HG03571 (cell line): ENCODE measurements around the gene ADAMTS2.

Experiments used
- ATAC-seq: cut with Tn5 transposase; IDR thresholded peaks from one replicate; pipeline ENCODE4 v1.9.1; 2021; ENCODE audit not compliant: unreplicated experiment

Gene ADAMTS2

DNA sequence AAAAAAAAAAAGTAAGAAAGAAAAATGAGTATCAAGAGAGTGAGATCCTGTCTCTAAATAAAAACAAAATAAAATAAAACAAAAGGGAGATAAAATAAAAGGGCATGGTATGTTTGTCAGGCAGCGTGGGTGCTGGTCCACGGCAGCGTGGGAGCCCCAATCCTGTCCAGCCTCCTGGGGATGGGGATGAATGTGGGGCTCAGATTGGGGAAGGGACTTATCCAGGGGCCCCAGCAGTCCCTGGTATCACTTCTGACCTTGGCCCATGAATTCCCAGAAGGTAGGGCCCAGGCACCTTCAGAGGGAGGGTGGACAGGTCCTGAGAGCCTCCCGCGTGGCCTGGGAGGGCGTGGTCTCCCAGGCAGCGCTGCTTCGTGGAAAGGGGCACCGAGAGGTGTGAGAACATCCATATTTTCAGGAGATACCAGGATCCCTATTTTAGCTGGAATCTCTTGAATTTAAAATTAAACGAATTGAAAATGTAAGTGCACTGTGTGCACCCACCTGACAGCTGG, 213.9 kb downstream of the ADAMTS2 start:
- ATAC-seq, result no peak

DNA sequence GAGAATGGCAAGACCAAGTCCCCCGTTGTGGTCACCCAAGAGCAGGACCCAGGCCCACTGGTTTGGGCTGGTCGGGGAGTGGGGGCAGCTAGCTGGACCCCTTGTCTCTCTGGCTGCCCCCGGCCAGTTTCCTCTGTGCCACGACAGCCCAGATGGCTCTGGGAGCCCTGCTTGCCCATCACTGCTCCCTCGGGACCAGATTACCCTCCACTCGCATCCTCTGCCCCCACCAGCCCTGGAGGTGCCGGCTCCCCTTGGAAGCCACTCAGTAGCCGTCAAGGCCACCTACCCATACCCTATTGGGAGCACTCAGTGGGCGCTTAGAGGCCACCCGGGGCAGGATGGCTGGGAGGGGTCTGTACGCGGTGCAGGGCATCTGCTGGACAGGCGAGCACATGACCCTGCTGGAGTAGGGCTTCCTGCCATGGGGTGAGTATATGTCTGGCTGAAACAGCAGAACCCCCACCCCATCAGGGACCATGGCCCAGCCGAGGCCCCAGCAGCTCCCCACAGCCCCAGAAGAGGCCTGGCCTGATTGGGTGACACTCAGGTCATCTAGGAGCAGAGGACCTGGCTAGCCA, 215.1 kb downstream of the ADAMTS2 start:
- ATAC-seq, result no peak

DNA sequence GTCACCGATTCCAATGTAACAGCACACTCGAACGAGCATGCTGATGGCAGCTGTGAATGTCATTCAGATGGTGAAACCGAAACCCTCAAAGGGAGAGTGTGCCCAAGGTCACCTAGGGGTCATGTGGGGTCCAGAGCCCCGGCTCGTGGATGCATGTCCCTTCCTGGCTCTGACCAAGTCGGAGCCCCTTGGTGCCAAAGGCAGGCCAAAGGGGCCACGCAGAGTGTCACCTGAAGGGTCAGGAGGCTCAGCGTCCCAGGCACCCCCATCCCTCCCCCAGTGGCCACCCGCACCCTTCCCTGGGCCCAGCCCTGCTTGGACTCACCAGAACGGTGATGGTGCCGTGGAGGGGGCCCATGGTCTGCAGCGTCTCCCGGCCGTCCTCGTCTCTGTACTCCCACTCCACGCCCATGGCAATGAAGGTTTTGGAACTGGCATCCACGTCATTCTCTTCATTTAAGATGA, 215.6 kb downstream of the ADAMTS2 start:
- ATAC-seq, result no peak

DNA sequence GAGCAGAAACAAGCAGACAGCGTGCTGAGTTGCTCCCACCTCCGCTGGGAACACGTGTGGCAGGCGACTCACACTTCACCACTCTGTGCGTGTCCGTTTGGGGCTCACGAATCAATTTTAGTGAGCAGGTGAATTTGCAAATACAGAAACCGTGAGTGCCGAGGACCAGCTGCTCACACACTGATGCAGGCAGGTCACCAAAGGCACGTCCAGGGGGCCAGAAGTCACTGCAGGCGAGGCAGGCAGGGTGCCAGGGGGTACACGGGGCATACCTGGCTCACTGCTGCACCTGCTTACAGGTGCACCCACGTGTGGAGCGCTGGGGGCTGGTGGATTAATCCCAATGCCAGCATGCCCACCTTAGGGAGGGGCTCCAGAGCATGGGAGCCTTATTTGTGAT, 216.3 kb downstream of the ADAMTS2 start:
- ATAC-seq, result no peak

DNA sequence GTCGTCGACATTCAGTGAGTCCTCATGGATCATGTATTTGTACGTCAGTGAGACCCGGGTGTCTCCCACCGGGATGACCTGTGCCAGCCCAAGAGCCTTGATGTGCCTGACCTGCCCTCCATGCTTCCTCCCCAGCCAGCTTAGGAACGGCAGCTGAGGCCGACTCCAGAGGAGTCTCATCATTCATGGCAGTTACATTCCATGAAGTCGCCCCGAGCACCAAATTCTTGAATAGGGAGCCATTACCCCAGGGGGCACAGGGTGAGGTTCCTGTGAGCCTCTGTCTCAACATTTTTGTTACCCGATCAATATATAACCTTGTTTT, 217.3 kb downstream of the ADAMTS2 start:
- no peak for ATAC-seq

DNA sequence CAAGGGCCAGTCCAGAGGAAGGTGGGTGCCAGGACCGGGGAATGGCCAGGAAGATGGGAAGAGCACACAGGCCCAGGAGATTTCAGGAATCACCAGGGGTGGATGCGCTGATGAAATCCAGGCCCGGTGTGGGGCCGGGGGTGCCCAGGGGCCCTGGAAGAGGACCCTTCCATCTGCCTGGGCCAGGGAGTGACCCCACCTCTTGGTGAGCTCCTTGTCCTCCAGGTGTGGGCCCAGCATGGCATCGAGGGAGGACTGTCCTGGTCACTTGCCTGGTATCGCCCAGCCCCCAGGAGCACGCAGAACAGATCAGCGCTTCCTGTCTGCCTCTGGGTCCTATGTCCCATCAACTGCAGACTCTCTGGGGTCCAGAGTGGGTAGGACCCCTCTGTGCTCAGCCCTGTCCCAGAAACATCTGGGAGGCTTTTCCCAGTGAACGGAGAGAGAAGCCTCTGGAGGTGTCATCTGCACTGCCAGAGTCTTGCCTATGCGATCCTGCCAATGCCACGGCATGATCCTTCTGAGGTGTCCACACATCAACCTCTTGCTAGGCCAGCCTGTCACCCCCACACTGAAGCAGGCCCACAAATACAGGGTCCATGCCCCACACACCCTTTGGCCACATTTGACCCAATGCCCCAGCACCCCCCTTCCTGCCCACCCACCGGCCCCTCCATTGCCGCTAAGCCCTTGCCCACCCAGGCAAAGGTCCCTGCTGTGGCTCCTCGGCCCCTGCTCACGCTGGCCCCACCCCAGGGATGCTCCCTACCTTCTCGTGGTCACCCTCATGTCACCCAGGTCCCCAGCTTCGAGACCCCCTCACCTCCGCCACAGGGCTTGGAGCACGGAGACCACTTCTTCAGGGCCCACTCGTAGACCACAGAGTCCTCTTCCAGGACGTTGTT, 217.9 kb downstream of the ADAMTS2 start:
- no peak for ATAC-seq

DNA sequence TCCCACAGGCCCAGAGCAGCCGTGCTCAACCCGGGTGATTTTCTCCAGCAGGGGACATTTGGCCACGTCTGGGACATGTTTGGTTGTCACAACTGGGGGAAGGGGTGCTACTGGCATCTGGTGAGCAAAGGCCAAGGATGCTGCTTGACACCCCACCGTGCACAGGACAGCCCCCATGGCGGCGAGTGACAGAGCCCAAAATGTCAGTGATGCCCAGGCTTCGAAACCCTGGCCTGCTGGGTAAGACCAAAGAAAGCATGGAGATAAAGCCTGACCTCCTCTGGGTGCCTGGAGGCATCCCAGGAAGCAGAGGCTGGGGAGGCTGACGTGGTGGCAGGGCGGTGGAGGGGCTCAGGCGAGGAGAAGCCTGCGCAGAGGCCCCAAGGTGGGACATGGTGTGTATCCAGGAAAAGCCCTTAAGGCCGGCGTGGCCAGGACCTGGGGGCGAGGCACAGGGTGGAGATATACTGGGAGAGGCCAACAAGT, 218.7 kb downstream of the ADAMTS2 start:
- no peak for ATAC-seq

DNA sequence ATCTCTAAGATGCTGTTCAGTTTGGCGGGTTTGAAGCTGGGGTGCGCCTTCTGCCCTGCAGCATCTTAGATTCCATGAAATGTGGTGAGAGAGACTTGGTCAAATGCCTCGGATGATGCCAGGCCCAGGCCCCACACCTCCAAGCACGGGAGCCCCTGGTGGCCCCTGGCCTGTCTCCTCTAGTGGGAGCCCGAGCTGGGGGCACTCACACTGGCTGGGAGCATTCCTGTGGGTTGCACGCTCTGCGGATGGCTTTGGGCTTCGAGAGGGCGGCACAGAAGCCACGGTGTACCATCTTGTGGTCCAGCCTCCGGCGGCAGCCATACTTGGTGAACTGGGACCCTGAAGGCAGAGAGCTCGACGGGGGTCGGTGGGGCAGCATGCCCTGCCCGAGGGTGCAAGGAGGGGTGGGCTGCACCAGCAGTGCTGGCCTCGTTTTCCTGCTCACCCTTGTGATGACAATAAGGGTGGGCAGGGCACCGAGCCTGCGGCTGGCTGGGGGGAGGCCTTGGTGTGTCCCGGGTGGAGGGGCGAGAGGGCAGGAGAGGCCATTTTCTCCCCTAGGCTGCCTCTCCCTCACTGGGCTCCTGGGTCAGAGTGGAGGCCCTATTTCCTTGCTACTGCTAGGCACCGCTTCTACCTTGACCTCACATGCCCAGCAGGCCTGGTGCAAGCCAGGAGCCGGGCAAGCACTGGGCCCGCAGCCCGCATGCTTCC, 219.3 kb downstream of the ADAMTS2 start:
- no peak for ATAC-seq

DNA sequence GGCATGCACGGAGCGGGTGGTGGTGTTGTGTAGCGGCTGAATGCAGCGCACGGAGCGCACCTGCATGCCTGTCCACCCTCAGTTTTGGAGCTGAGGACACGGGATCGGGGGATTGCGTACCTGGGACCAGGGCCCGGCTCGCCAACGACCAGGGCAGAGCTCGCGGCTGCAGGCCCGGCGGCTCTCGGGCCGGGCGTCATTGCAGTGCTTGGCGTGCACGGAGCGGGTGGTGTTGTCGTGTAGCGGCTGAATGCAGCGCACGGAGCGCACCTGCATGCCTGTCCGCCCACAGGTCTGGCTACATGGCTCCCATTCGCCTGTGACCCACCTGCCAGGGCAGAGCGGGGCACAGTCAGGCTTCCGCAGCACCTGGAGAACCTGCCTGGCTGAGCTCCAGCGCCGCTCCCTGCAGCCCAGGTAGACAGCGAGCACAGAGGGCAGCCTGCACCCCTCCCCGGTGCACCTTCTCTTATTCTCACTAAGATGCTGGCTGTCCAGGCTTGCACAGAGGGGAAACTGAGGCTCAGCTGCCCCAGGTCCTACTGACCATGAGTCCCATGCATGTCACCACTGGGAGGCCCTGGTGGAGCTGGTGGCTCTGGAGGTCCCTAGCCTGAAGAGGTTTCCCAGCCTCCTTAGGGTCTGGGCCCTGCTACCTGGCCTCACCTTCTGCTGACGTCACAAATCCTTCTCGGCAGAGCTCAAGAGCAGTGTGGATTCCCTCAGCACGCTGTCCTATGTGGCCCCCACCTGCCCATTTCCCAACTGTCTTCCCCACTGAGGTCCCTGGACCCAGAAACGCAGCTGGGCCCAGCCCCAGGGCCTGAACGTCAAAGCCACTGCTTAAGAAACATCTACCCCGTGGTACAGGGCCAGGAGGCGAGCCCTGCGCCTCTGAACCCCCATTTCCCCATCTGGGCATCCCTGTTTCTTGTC, 220.1 kb downstream of the ADAMTS2 start:
- no peak for ATAC-seq

DNA sequence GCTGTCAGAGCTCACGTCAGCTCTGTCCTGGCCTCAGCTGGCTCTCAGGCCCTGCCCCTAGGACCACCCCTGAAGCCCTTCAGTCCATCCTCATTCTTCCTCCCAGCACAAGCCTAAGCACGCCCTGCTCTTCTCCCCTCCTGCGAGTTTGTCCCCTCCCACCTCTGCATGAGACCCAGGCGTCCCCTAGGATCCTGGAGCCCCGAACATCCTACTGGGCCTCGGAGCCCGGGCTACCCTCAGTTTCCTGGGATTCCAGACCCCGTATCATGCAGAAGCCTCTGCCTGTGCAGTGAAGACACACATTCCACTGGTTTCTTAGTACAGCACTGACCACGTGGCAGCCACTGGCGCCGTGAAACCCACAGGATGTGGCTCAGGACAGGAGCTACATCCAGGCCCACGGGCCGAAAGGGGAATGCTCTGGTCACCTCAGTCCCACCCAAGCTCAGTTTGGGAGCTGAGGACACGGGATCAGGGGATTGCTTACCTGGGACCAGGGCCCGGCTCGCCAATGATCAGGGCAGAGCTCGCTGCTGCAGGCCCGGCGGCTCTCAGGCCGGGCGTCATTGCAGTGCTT, 220.9 kb downstream of the ADAMTS2 start:
- no peak for ATAC-seq

DNA sequence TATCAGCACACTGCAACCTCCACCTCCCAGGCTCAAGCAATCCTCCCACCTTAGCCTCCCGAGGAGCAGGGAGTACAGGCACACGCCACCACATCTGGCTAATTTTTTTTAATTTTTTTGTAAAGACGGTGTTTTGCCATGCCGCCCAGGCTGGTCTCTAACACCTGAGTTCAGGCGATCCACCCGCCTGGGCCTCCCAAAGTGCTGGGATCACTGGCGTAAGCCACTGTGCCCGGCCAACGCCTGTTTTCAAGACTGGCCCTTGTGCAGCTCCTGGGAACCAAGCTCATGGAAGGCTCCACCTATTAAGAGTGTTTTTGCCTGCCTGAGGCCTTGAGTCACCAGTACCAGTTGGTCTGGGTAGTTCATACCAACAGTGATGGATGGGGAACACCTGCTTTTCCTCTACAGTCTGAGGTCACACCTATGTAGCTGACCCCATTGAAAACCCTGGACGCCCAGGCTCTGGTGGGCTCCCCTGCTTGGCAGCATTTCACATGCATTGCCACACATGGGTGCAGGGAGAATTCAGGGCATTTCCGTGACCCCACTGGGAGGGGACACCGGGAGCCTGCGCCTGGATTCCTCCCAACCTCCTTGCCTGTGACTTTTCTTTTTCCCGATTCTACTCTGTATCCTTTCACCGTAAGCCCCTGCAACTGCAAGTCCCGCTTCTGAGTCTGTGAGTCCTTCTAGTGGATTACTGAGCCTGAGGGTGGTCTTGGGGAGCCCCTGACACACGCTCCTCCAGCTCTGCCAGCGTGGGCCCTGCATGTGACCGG, 221.6 kb downstream of the ADAMTS2 start:
- no peak for ATAC-seq

DNA sequence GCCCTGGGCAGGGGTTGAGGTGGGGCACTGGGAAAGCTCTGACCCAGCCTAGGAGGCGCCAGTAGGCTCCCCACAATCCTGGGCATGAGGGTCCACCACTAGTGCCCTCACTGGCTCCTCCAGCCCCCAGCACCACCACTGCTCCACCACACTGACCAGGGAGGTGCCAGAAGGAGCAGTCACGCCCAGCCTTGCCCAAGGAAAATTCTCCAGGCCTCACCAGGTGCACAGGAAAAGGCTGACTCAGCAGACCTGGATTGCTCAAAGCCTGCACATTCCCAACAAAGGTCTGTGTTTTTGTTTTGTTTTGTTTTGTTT, 222.2 kb downstream of the ADAMTS2 start:
- ATAC-seq, result no peak

DNA sequence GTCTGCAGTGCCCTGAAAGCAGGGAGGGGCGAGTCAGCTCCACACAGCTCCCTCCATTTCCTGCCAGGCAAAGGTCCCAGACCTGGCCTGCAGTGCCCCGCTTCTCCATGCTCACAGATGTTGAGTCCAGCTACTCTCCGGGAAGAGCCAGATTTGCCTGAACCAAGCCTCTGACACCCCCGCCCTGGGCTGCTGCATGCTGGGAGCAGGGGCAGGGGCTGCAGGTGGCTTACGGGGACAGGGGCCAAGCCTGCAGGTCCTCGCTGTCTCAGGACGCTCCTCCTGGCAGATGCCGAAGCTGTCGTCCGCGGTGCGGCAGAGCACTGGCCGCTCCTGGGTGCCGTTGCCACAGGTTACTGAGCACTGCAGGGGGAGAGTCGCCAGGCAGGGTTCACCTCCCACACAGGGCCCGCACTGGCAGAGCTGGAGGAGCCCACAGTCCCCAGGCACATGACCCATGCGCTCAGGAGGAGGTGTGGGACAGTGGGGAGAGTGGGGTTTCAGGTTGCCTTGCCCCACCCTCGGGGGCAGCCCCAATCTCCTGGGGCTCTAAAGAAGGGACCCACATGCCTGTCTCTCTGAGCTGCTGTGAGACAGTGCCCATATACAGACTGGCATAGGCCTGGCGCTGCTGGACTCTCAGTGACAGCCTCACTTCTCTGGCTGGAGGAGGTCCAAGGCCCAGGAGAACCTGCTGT, 222.7 kb downstream of the ADAMTS2 start:
- no peak for ATAC-seq

DNA sequence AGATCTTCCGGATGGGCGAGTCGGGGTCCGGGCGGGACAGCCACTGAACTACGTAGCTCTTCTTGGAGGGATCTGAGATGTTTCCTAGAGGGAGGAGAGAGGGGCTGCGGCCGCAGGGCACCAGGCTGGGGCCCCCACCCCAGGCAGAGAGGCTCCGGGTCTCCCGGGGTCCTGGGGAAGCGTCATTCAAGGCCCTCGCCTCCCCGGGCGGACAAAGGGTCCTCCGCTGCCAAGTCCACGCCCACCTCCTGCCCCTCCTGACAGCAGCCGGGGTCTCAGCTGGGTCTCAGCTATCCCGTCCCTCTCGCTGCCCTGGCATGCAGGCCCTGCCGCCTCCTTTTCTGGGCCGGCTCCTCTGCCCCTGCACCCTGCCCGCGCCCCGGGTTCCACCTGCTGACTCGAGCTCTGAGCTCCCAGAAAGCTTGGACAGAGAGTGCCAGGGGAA, 223.6 kb downstream of the ADAMTS2 start:
- no peak for ATAC-seq

DNA sequence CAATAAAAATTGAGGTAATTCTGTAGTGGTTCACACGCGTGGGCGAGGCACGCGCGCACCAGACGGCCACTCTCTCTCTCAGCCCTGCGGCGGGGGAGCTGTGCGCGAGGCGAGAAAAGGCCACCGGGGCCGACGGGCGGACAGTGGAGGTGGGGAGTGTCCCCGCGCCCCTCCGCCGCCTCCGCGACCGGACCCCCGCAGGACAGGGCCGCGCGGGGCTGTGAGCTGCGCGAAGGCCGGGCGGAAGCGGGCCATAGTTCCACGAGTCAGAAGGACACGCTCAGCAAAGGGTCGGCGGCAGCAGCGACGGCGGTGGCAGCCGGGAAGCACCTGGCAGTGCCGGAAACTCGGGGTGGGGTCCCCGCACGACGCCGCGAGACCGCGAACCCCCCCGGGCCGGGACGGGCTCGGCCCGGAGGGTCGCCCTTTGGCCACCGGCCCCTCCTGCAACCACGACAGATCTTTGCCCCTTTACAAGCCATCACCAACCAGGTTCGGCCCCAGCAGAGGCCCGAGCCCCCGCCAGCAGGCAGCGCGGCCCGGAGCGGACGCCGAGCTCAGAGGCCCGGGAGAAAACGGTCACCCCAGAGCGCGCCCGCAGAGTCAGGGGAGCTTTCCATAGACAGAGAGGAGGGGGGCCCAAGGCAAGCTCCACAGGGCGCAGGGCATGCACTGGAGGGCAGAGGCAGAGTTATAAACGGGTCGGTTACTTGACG, 224.2 kb downstream of the ADAMTS2 start:
- no peak for ATAC-seq

DNA sequence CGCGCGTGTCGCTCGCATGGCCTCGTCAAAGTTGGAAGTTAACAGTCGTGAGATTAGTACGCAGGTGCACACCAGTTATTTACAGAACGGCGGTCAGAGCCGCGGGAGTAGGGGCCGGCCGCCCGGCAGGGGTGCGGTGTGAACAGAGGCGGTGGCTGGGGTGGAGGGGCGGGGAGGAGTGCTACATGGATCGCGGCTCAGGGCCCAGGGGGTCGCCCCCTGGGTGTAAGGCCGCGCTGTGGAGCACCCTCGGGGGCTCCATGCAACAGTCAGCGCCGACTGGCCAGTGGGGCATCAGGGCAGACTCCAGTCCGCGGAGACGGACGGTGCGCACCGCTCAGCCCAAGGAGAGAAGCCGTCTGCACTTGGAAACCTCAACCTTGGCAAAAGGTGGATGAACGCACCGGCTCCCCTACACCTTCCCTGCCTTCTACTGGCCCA, 224.8 kb downstream of the ADAMTS2 start:
- ATAC-seq, result no peak

DNA sequence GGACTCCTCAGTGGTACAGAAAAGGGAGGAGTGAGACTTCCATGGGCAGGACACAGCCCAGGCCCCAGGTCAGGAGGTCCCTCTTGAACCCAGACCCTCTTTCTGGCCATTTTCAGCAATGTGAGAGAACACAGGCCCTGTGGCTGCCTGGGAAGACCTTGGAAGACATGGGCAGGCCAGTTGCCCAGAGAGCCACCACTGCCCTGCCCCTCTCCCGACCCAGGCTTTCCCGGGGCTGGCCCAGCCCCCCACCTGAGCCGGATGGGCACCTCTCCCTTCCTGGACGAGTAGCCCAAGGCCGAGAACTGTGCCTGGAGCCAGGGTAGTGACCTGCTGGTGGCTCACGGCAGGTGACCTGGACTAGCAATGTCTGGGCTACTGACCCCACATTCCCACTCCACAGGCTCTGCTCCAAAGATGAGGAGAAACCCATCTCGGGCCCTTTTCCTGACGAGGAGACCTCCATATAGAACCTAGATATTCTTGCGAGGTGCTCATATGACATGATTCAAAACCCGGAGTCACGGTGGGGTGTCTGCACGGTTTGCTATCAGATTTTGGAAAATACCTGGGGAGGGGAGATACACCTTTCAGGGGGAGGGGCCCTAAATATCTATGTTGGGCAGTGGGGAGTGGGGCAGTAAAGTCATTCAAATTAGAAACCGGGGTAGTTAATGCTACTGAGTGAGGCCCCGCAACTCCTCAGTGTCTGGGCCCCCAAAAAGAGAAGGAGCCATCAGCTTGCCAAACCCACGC, 225.7 kb downstream of the ADAMTS2 start:
- no peak for ATAC-seq
